Smooth muscle cell (in vitro differentiated cells): ENCODE results near the gene CTBP2. TPM values are rescaled to one million over a fixed set of nuclear protein-coding genes. Genes with fewer than 3 reads are reported as not detected.
"Not testable (repeated sequence)": the region's sequence is repeated elsewhere in the genome, so short reads cannot be mapped to it uniquely, and the experiment has no call there.

Experiments
- DNase-seq: peaks from one replicate; lab custom pipeline; 2025; ENCODE audit not compliant: unreplicated experiment; lab: John Stamatoyannopoulos, UW
- H2AFZ ChIP-seq: fragments of 200-600 bp; sonication (generic); 2 replicates; pipeline ENCODE4 v1.6.0; 2016; ENCODE audit warnings: antibody characterized with exemption, low read depth, mild to moderate bottlenecking
- H3F3A ChIP-seq: fragments of 200-600 bp; sonication (generic); 2 replicates; pipeline ENCODE4 v1.6.0; 2017; ENCODE audit warnings: antibody characterized with exemption, low read depth
- H3K27ac ChIP-seq: fragments of 200-600 bp; sonication (generic); 2 replicates; pipeline ENCODE4 v1.5.1; 2016; ENCODE audit warnings: low read depth, mild to moderate bottlenecking
- H3K27me3 ChIP-seq: fragments of 200-600 bp; sonication (generic); 2 replicates; pipeline ENCODE4 v1.6.1; 2016; ENCODE audit warnings: low read depth, mild to moderate bottlenecking
- H3K36me3 ChIP-seq: fragments of 200-600 bp; sonication (generic); 2 replicates; pipeline ENCODE4 v1.5.1; 2016; ENCODE audit warnings: low read depth
- H3K4me1 ChIP-seq: fragments of 200-600 bp; sonication (generic); 2 replicates; pipeline ENCODE4 v1.5.1; 2016; ENCODE audit warnings: low read depth
- H3K4me2 ChIP-seq: fragments of 200-600 bp; sonication (generic); 2 replicates; pipeline ENCODE4 v1.6.0; 2016; ENCODE audit warnings: mild to moderate bottlenecking
- H3K4me3 ChIP-seq: fragments of 200-600 bp; sonication (generic); 2 replicates; pipeline ENCODE4 v1.5.1; 2016; ENCODE audit warnings: mild to moderate bottlenecking
- H3K79me2 ChIP-seq: fragments of 200-600 bp; sonication (generic); 2 replicates; pipeline ENCODE4 v1.6.0; 2016; ENCODE audit warnings: low read depth, mild to moderate bottlenecking
- H3K9ac ChIP-seq: fragments of 200-600 bp; sonication (generic); 2 replicates; pipeline ENCODE4 v1.6.0; 2016; ENCODE audit warnings: low read depth
- H3K9me3 ChIP-seq: fragments of 200-600 bp; sonication (generic); replicated peaks from 2 replicates; pipeline ENCODE4 v1.5.1; 2016; ENCODE audit warnings: low read depth
- H4K20me1 ChIP-seq: fragments of 200-600 bp; sonication (generic); 2 replicates; pipeline ENCODE4 v1.6.0; 2016; ENCODE audit warnings: low read depth
- WGBS: methylation state at CpG from one replicate; pipeline ENCODE4 v1.1.7; 2016; ENCODE audit warnings: low lambda C conversion rate; 5-methylcytosine and 5-hydroxymethylcytosine counted together
- polyA plus RNA-seq: library from polyadenylated mRNA; unstranded; fragments of >200 nt; fragmentation: Nextera tagmentation; extraction: Ambion mirVana; gene quantifications from 2 replicates; pipeline ENCODE4 v1.2.1, GENCODE V29; 2016
- total RNA-seq: library from RNA; depleted of rRNA; stranded (reverse); fragments of >200 nt; gene quantifications from 2 replicates; pipeline ENCODE4 v1.2.3, GENCODE V29; 2014
- TF ChIP-seq, protein P1 (sequence below): fragments of 200-600 bp; sonication (generic); IDR thresholded peaks from 2 replicates; pipeline ENCODE4 v1.5.1; 2017; ENCODE audit warnings: borderline replicate concordance, mild to moderate bottlenecking, antibody characterized with exemption; ENCODE audit not compliant: insufficient read depth, poor library complexity, severe bottlenecking

The CTBP2 gene
- total and polyA plus RNA-seq, 2 experiments from 2014 or later = 49.9 to 69.5 TPM

DNA sequence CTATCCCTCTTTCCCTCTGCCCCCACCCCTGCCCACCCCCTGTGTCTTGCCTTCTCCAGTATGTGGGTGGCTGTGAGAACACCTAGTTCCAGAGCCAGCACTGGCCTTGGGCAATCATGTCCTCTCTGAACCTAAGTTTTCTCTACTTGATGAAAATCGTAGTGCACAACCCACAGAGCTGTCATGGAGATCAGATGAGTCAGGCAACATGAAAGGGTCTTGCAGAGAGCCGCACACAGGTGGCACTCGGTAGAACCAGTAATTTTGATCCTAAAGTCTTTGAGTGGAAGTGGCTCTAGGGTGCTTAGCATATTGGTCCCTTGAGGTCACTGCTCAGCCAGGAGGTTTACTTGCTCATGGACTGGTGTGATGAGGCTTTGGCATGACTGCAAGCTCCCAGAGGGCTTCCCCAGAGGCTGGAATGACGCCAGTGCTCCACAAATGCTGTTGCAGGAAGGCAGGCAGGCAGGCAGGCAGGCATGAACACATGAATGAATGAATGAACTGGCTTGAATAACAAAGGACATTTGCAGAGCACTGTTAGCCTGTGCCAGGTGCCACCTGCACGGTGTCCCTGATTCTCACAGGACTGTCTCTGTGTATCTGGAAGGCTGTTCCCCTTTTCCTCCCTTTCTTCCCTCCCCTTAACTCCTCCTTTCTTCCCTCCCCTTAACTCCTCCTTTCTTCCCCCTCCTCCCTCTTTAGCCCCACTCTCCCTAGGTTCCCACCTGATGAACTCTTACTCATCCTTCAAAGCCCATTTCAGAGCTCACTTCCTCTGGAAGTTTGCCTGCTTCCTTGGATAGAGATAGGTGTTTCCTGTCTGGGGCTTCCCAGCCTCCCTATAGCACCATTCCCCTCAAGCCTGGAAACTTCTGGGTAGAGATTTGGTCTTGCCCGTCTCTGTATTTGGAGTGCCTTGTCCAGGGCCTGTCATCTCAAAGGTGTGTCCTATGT is 27.2 kb upstream of the CTBP2 start:
- no peak for DNase-seq
- Histone ChIP-seq H3F3A (no peaks in the 10 kb centered on the region), H3K27me3 (no peaks in the 10 kb centered on the region), H2AFZ (no peak overlapping the region), H3K9ac (no peak overlapping the region), H3K27ac (no peak overlapping the region), H3K9me3 (no peaks in the 10 kb centered on the region), H3K4me2 (no peak overlapping the region), H3K4me3 (no peak overlapping the region), H3K79me2 (no peaks in the 10 kb centered on the region), H3K4me1 (peaks cover 6% of the 10 kb centered on the region), H3K36me3 (no peaks in the 10 kb centered on the region), H4K20me1 (no peaks in the 10 kb centered on the region)
- WGBS = 87% methylated on average over 6 of the region's 6 CpGs
- TF ChIP-seq, protein P1, sequence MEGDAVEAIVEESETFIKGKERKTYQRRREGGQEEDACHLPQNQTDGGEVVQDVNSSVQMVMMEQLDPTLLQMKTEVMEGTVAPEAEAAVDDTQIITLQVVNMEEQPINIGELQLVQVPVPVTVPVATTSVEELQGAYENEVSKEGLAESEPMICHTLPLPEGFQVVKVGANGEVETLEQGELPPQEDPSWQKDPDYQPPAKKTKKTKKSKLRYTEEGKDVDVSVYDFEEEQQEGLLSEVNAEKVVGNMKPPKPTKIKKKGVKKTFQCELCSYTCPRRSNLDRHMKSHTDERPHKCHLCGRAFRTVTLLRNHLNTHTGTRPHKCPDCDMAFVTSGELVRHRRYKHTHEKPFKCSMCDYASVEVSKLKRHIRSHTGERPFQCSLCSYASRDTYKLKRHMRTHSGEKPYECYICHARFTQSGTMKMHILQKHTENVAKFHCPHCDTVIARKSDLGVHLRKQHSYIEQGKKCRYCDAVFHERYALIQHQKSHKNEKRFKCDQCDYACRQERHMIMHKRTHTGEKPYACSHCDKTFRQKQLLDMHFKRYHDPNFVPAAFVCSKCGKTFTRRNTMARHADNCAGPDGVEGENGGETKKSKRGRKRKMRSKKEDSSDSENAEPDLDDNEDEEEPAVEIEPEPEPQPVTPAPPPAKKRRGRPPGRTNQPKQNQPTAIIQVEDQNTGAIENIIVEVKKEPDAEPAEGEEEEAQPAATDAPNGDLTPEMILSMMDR = no peak

DNA sequence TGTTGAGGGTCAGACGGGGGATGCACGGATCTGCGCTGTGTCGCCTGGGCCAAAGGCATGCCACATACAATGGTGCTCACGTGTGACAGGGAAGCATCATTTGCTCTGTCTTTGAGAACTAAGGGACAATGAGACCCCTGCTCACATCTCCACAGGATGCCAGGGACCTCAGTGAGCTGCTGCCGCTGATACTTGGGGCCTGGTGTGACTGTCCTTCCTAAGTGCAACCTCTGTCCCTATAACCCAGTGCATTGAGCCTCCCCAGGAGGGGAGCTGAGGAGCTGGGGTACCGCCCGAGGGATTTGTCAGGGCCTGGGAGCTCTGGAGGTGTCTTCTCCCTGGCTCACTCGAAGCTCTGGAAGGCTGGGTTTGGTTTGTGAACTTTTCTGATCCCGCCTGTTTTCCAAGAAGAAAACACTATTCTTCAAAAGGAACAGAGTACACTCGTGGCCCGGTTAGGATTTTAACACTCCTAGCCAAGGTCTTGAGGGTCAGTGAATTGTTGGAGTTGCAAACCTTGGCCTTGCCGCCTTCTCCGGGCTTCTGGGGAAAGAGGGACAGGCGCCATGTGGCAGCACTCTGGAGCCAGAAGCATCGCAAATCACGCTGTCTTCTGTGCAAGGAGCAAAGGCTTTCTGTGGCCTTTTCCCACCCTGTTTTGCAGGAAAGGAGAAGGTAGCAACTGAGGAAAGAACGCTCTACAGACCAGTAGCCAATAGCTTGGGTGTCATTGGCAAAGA is 26.2 kb upstream of the CTBP2 start:
- Histone ChIP-seq H3K36me3 (no peaks in the 10 kb centered on the region), H3K27ac (no peak overlapping the region), H3K4me3 (no peak overlapping the region), H4K20me1 (no peaks in the 10 kb centered on the region), H3K79me2 (no peaks in the 10 kb centered on the region), H3K9ac (no peak overlapping the region), H3K27me3 (no peaks in the 10 kb centered on the region), H2AFZ (no peak overlapping the region), H3F3A (no peaks in the 10 kb centered on the region), H3K9me3 (no peaks in the 10 kb centered on the region), H3K4me1 (peaks cover 6% of the 10 kb centered on the region), H3K4me2 (no peak overlapping the region)
- WGBS = 91% methylated on average over 18 of the region's 18 CpGs
- no peak for DNase-seq
- TF ChIP-seq, protein P1 = no peak

DNA sequence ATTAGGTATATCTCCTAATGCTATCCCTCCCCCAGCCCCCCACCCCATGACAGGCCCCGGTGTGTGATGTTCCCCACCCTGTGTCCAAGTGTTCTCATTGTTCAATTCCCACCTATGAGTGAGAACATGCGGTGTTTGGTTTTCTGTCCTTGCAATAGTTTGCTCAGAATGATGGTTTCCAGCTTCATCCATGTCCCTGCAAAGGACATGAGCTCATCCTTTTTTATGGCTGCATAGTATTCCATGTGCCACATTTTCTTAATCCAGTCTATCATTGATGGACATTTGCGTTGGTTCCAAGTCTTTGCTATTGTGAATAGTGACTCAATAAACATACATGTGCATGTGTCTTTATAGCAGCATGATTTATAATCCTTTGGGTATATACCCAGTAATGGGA is 18.7 kb upstream of the CTBP2 start:
- not testable (repeated sequence) for H3K9me3 ChIP-seq, DNase-seq, H3K9ac ChIP-seq, H3K4me2 ChIP-seq, H3K36me3 ChIP-seq, H3K27me3 ChIP-seq, H4K20me1 ChIP-seq, H3F3A ChIP-seq, H3K4me3 ChIP-seq, H3K79me2 ChIP-seq, H3K4me1 ChIP-seq, H2AFZ ChIP-seq, H3K27ac ChIP-seq
- WGBS = 95% methylated on average over 3 of the region's 3 CpGs
